MM.1S (cell line): ENCODE results near the gene EVI5.

Experiments used
- DNase-seq: peaks from one replicate; pipeline ENCODE4 v3.0.0-alpha.2; 2015
- H2AFZ ChIP-seq: fragments of 300-600 bp; sonication (generic); 2 replicates; pipeline ENCODE4 v1.6.0; 2016; ENCODE audit warnings: antibody characterized with exemption, low read length
- H3F3A ChIP-seq: fragments of 300-600 bp; sonication (generic); 2 replicates; pipeline ENCODE4 v1.6.1; 2016; ENCODE audit warnings: mild to moderate bottlenecking, antibody characterized with exemption, low read length, moderate library complexity, mixed read lengths; ENCODE audit not compliant: insufficient read depth
- H3K27ac ChIP-seq: fragments of 300-600 bp; sonication (generic); 2 replicates; pipeline ENCODE4 v1.5.1; 2016; ENCODE audit warnings: mild to moderate bottlenecking, low read length
- H3K27me3 ChIP-seq: fragments of 300-600 bp; sonication (generic); replicated peaks from 2 replicates; pipeline ENCODE4 v1.6.0; 2016; ENCODE audit warnings: low read length; ENCODE audit not compliant: insufficient read depth
- H3K36me3 ChIP-seq: fragments of 300-600 bp; sonication (generic); replicated peaks from 2 replicates; pipeline ENCODE4 v1.6.1; 2016; ENCODE audit warnings: mild to moderate bottlenecking, low read length, mixed read lengths; ENCODE audit not compliant: insufficient read depth
- H3K4me1 ChIP-seq: fragments of 300-600 bp; sonication (generic); 2 replicates; pipeline ENCODE4 v1.6.1; 2016; ENCODE audit warnings: low read length, mixed read lengths
- H3K4me2 ChIP-seq: fragments of 300-600 bp; sonication (generic); 2 replicates; pipeline ENCODE4 v1.6.0; 2016; ENCODE audit warnings: low read depth, low read length
- H3K4me3 ChIP-seq: fragments of 300-600 bp; sonication (generic); 2 replicates; pipeline ENCODE4 v1.5.1; 2016; ENCODE audit warnings: low read length, mixed read lengths
- H3K79me2 ChIP-seq: fragments of 300-600 bp; sonication (generic); 2 replicates; pipeline ENCODE4 v1.6.1; 2016; ENCODE audit warnings: mixed run types, low read length, mixed read lengths
- H3K9ac ChIP-seq: fragments of 300-600 bp; sonication (generic); 2 replicates; pipeline ENCODE4 v1.6.1; 2016; ENCODE audit warnings: low read length, mixed read lengths
- H3K9me2 ChIP-seq: fragments of 300-600 bp; sonication (generic); replicated peaks from 2 replicates; pipeline ENCODE4 v1.6.1; 2016; ENCODE audit warnings: mild to moderate bottlenecking, low read length, mixed read lengths; ENCODE audit not compliant: insufficient read depth
- H3K9me3 ChIP-seq: fragments of 300-600 bp; sonication (generic); replicated peaks from 2 replicates; pipeline ENCODE4 v1.6.1; 2016; ENCODE audit warnings: mild to moderate bottlenecking, low read length, mixed read lengths; ENCODE audit not compliant: insufficient read depth
- H4K20me1 ChIP-seq: fragments of 300-600 bp; sonication (generic); 2 replicates; pipeline ENCODE4 v1.6.1; 2016; ENCODE audit warnings: mild to moderate bottlenecking, low read length, moderate library complexity, mixed read lengths; ENCODE audit not compliant: insufficient read depth
- CTCF ChIP-seq: fragments of 300-600 bp; sonication (generic); IDR thresholded peaks from 2 replicates; pipeline ENCODE4 v1.5.1; 2016; ENCODE audit warnings: antibody characterized with exemption, low read length, mixed read lengths
- EZH2 ChIP-seq: fragments of 300-600 bp; sonication (generic); optimal IDR thresholded peaks from 2 replicates; pipeline ENCODE3; 2017; ENCODE audit warnings: low read depth, mild to moderate bottlenecking, antibody characterized with exemption, low read length, mixed read lengths
- EZH2phosphoT487 ChIP-seq: fragments of 300-600 bp; sonication (generic); IDR thresholded peaks from 2 replicates; pipeline ENCODE4 v1.6.1; 2018; ENCODE audit warnings: antibody characterized with exemption, low read length

Gene EVI5

GRCh38 chr1:92485381-92486250, 299.3 kb downstream of the EVI5 start:
- Histone ChIP-seq H3K4me1 (0 out of 2 replicates have a peak, but pooled peaks cover 10% of the 10 kb centered on the region), H3K4me3 (peak overlapping the region; percentile 92), H3K79me2 (peaks cover 27% of the 10 kb centered on the region), H4K20me1 (no peaks in the 10 kb centered on the region), H3K27ac (peak overlapping the region; percentile 99), H3K9ac (peak overlapping the region; percentile 96), H3K27me3 (no peaks in the 10 kb centered on the region), H3K9me3 (no peaks in the 10 kb centered on the region), H3K36me3 (no peaks in the 10 kb centered on the region), H3F3A (peaks cover 41% of the 10 kb centered on the region), H3K4me2 (peak overlapping the region; percentile 83), H2AFZ (peak overlapping the region; percentile 94), H3K9me2 (no peaks in the 10 kb centered on the region)
- TF ChIP-seq EZH2phosphoT487 (no peak), CTCF (peak; percentile 66), EZH2 (no peak)
- DNase-seq: peak; percentile 96

- TF ChIP-seq CTCF: peak; percentile 38
- no peak for TF ChIP-seq EZH2
- no peak for TF ChIP-seq EZH2phosphoT487
- peak overlapping the region; percentile 94 for H2AFZ ChIP-seq
- peaks cover 27% of the 10 kb centered on the region for H3K79me2 ChIP-seq
- peak overlapping the region; percentile 99 for H3K27ac ChIP-seq
- peaks cover 41% of the 10 kb centered on the region for H3F3A ChIP-seq
- no peaks in the 10 kb centered on the region for H3K27me3 ChIP-seq
- no peaks in the 10 kb centered on the region for H3K36me3 ChIP-seq
- peak; percentile 77 for DNase-seq
- H3K9me3 ChIP-seq: no peaks in the 10 kb centered on the region
- H3K4me2 ChIP-seq: peak overlapping the region; percentile 83
- no peaks in the 10 kb centered on the region for H4K20me1 ChIP-seq
- no peaks in the 10 kb centered on the region for H3K9me2 ChIP-seq
- H3K4me3 ChIP-seq: peak overlapping the region; percentile 92
- peak overlapping the region; percentile 96 for H3K9ac ChIP-seq
- H3K4me1 ChIP-seq: 0 out of 2 replicates have a peak, but pooled peaks cover 10% of the 10 kb centered on the region
Observed at GRCh38 chr1:92484472-92485380, 300.2 kb downstream of the EVI5 start.

GRCh38 chr1:92483610-92484471, 301.1 kb downstream of the EVI5 start:
- Histone ChIP-seq H3K36me3 (no peaks in the 10 kb centered on the region), H3F3A (peaks cover 41% of the 10 kb centered on the region), H3K4me3 (peak overlapping the region; percentile 92), H3K9ac (peak overlapping the region; percentile 96), H3K4me1 (0 out of 2 replicates have a peak, but pooled peaks cover 10% of the 10 kb centered on the region), H3K27me3 (no peaks in the 10 kb centered on the region), H3K4me2 (peak overlapping the region; percentile 83), H3K9me3 (no peaks in the 10 kb centered on the region), H3K9me2 (no peaks in the 10 kb centered on the region), H2AFZ (peak overlapping the region; percentile 94), H3K27ac (peak overlapping the region; percentile 99; the same call in 1 of the 2 replicates), H4K20me1 (no peaks in the 10 kb centered on the region), H3K79me2 (peaks cover 27% of the 10 kb centered on the region)
- TF ChIP-seq EZH2 (no peak), EZH2phosphoT487 (no peak)
- DNase-seq: peak; percentile 78
